Inferior parietal cortex (tissue), 1 donor: ENCODE data around the gene COL5A1.

ENCODE experiments used
- DNase-seq: peaks from one replicate; pipeline ENCODE4 v3.0.0-alpha.2; 2016; ENCODE audit errors: extremely low spot score

COL5A1 gene

DNA sequence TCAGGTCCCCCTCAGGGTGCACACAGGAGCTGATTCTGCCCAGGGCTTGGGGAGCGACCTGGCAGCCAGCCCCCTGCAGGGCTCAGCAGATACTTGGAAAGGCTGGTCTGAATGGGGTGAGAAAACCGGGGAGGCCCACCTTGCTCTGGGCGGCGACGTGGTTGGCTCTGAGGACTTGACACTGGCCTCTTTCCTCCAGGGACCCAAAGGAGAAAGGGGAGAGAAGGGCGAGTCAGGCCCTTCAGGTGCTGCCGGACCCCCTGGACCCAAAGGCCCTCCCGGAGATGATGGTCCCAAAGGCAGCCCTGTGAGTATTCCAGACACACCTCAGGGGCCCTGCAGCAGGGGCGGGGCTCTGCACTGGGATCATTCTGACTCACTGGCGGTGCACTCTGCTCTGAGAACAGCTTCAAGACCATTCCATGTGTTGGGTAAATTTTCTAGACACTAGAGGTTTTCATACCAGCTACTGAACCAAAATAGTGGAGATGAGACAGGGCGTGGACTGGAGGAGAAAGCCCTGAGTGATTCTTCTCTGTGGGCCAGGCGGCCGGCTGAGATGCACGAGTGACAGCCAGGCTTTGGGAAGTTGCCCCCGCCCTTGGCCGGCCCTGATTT is 173.1 kb downstream of the COL5A1 start:
- DNase-seq = no peak

DNA sequence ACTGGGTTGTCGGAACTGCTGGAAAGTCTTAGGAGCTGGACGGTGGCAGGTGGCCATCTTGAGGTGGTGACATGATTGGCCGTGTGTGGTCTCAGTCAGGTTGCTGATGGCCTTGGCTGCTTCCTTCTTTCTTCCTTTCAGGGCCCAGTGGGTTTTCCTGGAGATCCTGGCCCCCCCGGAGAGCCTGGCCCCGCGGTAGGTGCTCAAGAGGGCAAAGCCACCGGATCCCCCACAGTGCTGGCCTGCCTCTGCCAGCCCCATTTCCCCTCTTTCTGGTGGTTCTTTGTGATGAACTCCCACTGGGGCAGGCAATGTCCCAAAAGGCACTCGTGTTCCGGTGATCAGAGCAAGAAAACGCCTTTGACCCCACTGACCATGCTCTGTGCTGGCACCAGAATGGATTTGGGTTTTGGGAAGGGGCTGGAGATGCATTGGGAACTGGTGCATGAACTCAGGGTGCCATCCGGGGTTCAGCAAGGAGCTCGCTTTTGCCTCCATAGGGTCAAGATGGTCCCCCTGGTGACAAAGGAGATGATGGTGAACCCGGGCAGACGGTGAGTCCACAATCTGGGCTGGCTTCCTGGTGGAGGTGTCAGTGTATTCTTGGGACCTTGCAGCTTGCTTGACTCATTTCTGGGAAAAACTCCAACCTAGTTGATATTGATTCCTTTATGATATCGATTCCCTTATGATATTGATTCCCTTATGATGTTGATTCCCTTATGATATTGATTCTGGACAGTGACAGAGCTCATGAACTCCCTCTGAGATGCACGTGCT is 174.0 kb downstream of the COL5A1 start:
- no peak for DNase-seq

DNA sequence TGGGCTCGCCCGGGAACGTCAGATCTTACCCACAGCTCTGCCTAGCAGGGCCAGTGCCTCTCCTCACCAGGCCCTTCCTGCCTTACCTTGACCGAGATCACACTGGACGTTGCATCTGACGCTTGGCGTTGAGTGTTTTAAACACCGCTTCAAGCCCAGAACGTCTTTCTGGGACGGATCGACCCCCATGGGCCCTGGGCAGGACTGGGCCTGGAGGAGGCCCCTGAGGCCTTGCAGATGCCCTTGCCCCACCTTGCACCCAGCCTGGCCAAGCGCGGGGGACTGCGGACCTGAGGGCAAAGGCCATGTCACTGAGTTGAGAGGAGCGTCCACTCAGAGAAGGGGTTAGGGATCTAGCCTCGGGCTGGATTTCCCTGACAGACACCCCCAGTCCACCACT is 174.7 kb downstream of the COL5A1 start:
- no peak for DNase-seq

DNA sequence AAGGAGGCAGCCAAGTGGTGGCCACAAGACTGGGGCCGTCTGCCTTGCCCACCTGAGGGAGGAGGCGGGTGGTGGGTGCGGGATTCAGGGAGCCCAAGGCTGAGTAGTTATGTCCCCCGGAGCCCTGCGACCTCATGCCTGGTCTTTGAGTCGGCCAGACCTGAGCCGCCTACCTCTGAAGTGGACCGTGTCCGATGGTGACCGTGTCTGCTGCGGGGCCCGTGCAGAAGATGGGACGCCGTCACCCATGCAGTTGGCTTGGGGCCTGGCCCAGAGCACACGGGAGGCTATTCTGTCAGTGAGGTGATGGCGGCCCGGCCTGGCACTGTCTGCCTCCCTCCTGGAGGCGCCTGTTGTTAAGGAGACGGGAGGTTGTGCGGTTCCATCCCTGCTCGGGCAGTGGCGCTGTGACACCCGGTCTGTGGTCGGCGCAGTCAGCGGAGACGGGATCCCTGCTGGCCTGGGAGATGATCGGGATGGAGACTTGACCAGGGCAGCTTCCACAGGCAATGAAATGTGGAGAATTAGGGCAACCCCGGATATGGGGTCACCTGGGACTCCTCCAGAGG is 176.5 kb downstream of the COL5A1 start:
- no peak for DNase-seq

DNA sequence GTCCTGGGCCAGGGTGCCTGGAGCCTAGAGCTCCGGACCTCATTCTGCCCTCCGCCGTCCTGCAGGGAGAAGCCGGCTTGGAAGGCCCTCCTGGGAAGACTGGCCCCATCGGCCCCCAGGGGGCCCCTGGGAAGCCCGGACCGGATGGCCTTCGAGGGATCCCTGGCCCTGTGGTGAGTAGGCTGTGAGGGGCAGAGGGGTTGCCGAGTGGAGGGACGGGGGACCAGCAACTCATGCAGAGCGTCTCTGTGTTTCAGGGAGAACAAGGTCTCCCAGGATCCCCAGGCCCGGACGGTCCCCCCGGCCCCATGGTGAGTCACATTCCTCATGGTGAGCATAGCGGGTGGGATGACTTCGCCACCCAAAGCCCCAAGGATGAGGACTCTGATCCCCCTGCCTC is 177.0 kb downstream of the COL5A1 start:
- no peak for DNase-seq

- no peak for DNase-seq
Observed at GRCh38 chr9:134820901-134821300, 179.3 kb downstream of the COL5A1 start.

DNA sequence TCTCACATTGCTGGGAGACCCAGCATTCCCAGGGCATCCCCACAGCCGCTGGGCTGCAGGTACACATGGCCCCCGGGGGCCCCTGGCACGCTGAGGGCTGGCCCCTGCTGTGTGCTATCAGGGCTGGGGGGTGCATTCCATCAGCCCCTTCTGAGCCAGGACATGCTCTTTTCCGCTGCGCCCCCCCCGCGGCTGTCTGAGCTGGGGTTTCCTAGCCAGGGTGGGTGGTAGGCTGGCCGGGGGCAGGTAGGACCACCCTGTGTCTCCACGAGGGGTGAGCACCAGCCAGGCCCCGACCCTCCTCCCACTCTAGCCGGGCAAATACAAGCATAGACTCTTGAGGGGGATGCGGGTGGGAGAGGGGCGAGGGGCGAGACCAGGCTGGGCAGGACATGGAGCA is 180.9 kb downstream of the COL5A1 start:
- no peak for DNase-seq

GRCh38 chr9:134823623-134824022 is 182.0 kb downstream of the COL5A1 start:
- DNase-seq = no peak

DNA sequence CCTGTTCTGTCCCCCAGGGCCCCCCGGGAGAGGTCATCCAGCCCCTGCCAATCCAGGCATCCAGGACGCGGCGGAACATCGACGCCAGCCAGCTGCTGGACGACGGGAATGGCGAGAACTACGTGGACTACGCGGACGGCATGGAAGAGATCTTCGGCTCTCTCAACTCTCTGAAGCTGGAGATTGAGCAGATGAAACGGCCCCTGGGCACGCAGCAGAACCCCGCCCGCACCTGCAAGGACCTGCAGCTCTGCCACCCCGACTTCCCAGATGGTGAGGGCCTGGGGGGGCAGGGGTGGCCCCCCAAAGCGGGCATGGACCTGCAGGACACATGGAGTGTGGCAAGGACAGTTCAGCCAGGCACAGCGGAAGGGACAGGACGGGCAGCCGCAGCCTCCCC is 183.0 kb downstream of the COL5A1 start:
- no peak for DNase-seq

- DNase-seq = no peak
Observed at GRCh38 chr9:134825025-134825424, 183.4 kb downstream of the COL5A1 start.

DNA sequence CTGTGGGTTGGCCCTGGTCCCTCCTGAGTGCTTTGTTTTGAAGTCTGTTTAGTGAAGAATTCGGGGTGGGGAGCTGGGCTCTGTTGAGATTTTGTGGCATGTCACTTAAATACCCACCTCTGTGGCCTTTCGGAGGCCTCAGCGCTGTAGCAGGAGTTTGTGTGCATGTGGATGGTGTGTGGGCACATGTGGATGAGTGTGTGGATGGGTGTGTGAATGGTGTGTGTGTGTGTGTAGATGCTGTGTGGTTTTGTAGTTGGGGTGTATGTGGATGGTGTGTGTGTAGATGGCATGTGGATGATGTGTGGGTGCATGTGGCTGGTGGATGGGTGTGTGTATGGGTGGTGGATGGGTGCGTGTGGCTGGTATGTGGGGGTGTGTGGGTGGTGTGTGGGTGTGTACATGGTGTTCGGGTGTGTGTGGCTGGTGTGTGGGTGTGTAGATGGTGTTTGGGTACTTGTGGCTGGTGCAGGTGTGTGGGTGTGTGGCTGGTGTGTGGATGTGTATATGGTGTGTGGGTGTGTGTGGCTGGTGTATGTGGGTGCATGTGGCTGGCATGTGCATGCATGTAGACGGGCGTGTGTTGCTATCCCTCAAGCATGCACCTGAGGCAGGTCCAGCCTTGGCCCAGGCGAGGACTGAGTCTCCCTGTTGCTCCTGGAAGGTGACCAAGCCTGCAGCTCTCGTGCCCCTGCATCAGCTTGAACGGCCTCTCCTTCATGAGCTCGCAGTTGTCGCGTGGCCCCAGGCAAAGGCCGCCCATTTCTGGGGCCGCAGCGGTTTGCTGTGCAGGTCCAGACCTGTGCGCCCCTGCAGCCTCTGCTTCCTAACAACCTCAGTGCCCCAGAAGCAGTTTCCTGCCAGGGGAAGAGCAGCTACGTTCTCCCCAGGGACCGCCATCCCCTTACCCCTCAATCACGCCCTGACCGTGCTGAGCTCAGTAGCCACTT is 185.0 kb downstream of the COL5A1 start:
- DNase-seq = no peak

GRCh38 chr9:134827559-134827958 is 186.0 kb downstream of the COL5A1 start:
- DNase-seq = no peak

GRCh38 chr9:134827993-134828392 is 186.4 kb downstream of the COL5A1 start:
- no peak for DNase-seq

DNA sequence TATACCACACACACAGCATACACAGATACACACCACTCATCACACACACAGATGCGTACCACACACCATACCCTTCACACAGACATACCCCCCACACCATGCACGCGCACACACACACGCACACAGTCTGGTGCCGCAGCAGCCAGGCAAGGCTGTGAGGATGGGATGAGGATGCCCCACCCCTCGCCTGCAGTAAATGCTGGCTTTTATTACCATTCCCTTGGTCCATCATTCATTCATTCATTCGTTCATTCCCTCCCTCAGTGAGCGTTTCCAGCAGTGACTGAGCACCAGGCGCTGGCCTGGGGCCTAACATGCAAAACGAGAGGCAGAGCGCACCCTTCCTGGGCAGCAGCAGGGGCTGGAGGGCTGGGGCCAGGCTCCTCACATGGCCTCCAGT is 187.3 kb downstream of the COL5A1 start:
- no peak for DNase-seq

GRCh38 chr9:134829356-134829937 is 187.8 kb downstream of the COL5A1 start:
- DNase-seq = no peak

DNA sequence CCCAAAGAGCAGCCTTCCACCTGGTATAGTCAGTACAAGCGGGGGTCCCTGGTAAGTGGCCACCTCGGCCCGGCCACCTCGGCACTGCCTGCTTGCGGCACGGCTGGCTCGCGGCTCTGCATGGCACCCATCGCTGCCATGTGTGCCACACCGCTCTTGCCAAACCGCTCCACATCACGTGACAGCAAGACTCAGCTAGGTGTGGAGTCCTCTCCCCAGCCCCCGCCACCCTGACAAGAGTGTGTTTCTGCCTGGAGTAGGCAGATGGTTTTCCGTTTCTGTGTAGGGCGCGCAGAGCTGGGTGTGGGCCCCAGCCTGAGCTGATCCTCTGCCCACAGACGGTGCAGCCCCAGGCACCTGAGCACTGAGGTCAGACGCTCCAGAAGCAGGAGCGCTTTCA is 188.5 kb downstream of the COL5A1 start:
- DNase-seq = no peak

- DNase-seq = no peak
Observed at GRCh38 chr9:134830926-134831720, 189.5 kb downstream of the COL5A1 start.

DNA sequence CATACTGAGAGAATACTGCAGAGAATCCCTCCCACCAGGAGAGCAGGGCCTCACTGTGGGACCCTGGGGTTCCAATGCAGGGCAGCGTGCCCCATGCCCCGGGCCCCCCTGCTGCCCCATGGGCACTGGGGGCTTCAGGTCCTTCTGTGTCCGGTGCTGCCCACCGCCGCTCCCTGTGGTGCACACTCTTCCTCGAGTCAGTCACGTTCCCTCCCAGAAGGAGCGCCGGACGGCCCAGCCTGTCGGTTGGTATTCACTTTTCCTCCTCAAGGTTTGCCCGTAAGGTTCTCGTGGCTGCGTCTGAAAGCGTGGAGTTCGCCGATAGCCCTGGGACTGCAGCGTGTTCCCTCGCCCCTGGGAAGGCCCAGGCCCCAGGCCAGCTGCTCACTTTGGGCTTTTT is 190.9 kb downstream of the COL5A1 start:
- no peak for DNase-seq

DNA sequence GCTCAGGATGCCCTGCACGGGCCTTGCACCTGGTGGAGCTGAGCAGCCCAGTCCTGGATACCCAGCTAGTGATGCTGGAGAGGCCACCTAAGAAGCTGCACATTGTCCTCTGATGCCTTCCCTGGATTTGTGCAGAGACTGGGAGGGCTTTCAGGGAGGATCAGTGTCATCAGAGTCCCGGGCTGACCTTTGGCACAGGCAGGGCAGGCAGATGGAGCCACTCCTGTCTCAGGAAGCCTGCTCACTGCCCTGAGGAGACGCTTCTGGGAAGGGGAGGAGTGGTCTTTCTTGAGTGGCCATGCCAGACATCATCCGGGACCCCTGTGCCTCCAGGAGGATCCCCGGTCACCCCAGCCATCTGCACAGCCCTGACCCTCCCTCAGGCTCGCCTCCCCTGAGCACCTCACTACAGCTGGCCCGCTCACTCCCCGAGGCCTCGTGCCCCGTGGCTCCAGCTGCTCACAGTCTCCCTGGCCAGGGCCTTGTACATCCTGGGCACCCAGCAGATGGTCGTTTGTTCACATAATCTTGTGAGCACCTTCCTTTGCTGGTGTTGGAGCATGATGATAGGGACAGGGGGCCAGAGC is 191.8 kb downstream of the COL5A1 start:
- no peak for DNase-seq

GRCh38 chr9:134834217-134834956 is 192.8 kb downstream of the COL5A1 start:
- no peak for DNase-seq
